ENCODE measurements around the gene POP4. TPM values are rescaled to one million over a fixed set of nuclear protein-coding genes. Genes with fewer than 3 reads are reported as not detected.

Gene POP4
- total and polyA plus RNA-seq, 2 of the 4 experiments (the other 2 are of a cell fraction), result 65.1 to 87.2 TPM

DNA sequence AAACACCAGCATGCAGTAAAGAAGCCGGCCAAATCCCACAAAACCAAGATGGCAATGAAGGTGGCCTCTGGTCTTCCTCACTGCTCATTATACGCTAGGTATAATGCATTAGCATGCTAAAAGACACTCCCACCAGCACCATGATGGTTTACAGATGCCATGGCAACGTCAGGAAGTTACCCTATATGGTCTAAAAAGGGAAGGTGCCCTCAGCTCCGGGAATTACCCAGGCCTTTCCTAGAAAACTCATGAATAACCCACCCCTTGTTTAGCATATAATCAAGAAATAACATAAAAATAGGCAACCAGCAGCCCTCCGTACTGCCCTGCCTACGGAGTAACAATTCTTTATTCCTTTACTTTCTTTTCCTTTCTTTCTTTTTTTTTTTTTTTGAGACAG is 38.1 kb downstream of the POP4 start:
- Histone ChIP-seq H2BK5ac (ENCODE audit: low read depth, low read length, poor library complexity, severe bottlenecking) (no peak overlapping the region), H3K14ac (replicated peaks; ENCODE audit: low read depth, low read length) (no peak overlapping the region), H3K27me3 (ENCODE audit: control insufficient read depth, insufficient read depth, low read length) (peaks cover 8% of the 10 kb centered on the region), H3K4me1 (ENCODE audit: control insufficient read depth, insufficient read depth, low read length) (no peaks in the 10 kb centered on the region; the same call in 1 of the 2 replicates), H2BK20ac (ENCODE audit: low read depth, low read length) (no peak overlapping the region), H4K8ac (ENCODE audit: low read depth in 2 of 2, low read length in 2 of 2) (no peak overlapping the region), H2AK9ac (replicated peaks; ENCODE audit: low read depth, low read length, poor library complexity) (no peak overlapping the region), H3K9me3 (ENCODE audit: control insufficient read depth, insufficient read depth, low read length) (no peaks in the 10 kb centered on the region), H4K20me1 (ENCODE audit: insufficient read depth, low read length) (no peaks in the 10 kb centered on the region), H2AFZ (replicated peaks; ENCODE audit: low read length, poor library complexity) (no peak overlapping the region), H3K56ac (ENCODE audit: extremely low read depth, insufficient read depth, low read length) (no peak overlapping the region), H3K36me3 (ENCODE audit: control insufficient read depth, insufficient read depth, low read length) (no peaks in the 10 kb centered on the region), H3K4me3 (ENCODE audit: insufficient read depth, low read depth, low read length) (no peak overlapping the region), H3K27ac (ENCODE audit: insufficient read depth, low read length) (no peak overlapping the region), H2BK120ac (ENCODE audit: low read depth, low read length) (no peak overlapping the region), H2BK15ac (ENCODE audit: low read depth, low read length) (no peak overlapping the region), H3K9ac (ENCODE audit: low read depth, low read length) (no peak overlapping the region), H4K5ac (ENCODE audit: low read depth, low read length) (no peak overlapping the region), H4K91ac (ENCODE audit: insufficient read depth, low read depth, low read length) (no peak overlapping the region), H3K9me1 (ENCODE audit: insufficient read depth, low read length) (no peaks in the 10 kb centered on the region), H3K23ac (ENCODE audit: low read depth, low read length) (no peak overlapping the region), H3K18ac (ENCODE audit: low read depth, low read length) (no peak overlapping the region), H2AK5ac (ENCODE audit: low read depth, low read length) (no peak overlapping the region), H3K4me2 (ENCODE audit: low read depth, low read length) (no peak overlapping the region), H3K4ac (ENCODE audit: low read depth, low read length) (no peak overlapping the region), H3K79me1 (ENCODE audit: low read depth in 1 of 2, low read length in 2 of 2) (no peaks in the 10 kb centered on the region)
- TF ChIP-seq FOS (IDR thresholded peaks at IDR 0.05; ENCODE audit: low read depth, low read length), result no peak
- TF ChIP-seq MXI1 (IDR thresholded peaks at IDR 0.05; ENCODE audit: borderline replicate concordance, low read depth, low read length), result no peak
- no peak for TF ChIP-seq NFE2L2 (IDR thresholded peaks at IDR 0.05; ENCODE audit: low read depth, low read length)
- no peak for TF ChIP-seq SMC3 (IDR thresholded peaks at IDR 0.05; ENCODE audit: low read depth, low read length)
- TF ChIP-seq MAFK (IDR thresholded peaks at IDR 0.05; ENCODE audit: low read depth, low read length), result no peak
- no peak for TF ChIP-seq CEBPB (IDR thresholded peaks at IDR 0.05; ENCODE audit: low read depth, low read length)
- TF ChIP-seq, protein P1, sequence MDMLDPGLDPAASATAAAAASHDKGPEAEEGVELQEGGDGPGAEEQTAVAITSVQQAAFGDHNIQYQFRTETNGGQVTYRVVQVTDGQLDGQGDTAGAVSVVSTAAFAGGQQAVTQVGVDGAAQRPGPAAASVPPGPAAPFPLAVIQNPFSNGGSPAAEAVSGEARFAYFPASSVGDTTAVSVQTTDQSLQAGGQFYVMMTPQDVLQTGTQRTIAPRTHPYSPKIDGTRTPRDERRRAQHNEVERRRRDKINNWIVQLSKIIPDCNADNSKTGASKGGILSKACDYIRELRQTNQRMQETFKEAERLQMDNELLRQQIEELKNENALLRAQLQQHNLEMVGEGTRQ (IDR thresholded peaks at IDR 0.05; ENCODE audit: low read depth, low read length), result no peak
- DNase-seq, result no peak
- 86% methylated on average over 2 of the region's 6 CpGs; no CpG with 5 or more reads in 1 of the 2 experiments for WGBS, 2 experiments (ENCODE audit: extremely low coverage in 2 of 2, insufficient read length in 1 of 2)
- ChIA-PET POLR2A (ENCODE audit: unreplicated experiment) (no interaction called here), CTCF (no interaction called here)
- intact Hi-C loops (cut with micrococcal nuclease), result no loop called here
- dilution Hi-C loops (cut with HindIII; ENCODE audit: low sequenced_read_pairs, unreplicated experiment), result no loop called here
- no TSS peak for BruUV-seq (replicated peaks)
- ATAC-seq (ENCODE audit: low read depth), result no peak
- in situ Hi-C loops (cut with MboI; ENCODE audit: low sequenced_read_pairs), result no loop called here
